ENCODE results near the gene DNAJB6.

DNAJB6 gene

DNA sequence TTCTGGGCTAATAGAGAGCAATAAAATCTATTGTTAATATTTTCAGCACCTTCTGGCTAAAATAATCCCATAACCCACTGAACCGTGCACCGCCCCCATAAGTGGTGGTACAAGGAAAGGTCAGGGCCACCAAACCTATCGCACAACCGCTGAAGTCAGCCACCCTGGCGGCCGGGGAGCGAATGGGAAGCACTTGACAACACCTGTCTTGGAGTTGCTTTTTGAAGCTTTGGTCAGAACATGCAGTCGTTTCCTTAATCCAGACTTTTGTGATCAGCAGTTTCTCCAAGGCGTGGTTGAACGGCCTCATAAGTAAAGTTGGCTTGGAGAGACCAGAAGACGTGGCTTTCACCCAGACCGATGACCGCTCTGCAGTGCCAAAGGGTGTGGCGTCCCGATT, 97.4 kb downstream of the DNAJB6 start:
- ChIA-PET POLR2A (no interaction called here), CTCF (no interaction called here)
- TF ChIP-seq TARDBP (IDR thresholded peaks at IDR 0.05) (no peak), FOXA1 (IDR thresholded peaks at IDR 0.05) (no peak)
- DNase-seq (ENCODE audit: extremely low spot score), result no peak

DNA sequence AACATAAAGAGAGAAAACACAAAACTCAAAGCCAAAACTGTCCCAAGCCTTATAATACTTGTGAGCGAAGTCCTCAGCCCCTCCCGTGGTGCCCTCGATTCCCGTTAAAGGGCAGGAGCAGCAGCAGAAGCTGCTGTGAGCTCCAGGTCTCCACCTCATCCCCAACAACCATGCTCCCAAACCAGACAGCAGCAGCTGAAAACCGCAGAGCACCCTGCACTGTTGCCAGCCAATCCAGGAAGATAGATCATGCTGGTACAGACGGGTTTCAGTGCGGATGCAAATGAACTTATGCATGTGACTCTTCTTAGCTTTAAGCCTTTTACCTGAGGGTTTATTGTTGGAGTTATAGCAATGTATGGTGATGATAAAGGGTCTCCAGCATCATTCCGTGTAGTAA, 97.9 kb downstream of the DNAJB6 start:
- no peak for DNase-seq (ENCODE audit: extremely low spot score)
- POLR2A ChIA-PET, result no interaction called here
- CTCF ChIA-PET, result interaction anchor here (0.7 kb wide), 1 partner anchor 56 kb away, joined by 5 read pairs; no protein-coding TSS in a partner anchor
- TF ChIP-seq NFRKB (IDR thresholded peaks at IDR 0.05), result no peak
- TF ChIP-seq TARDBP (IDR thresholded peaks at IDR 0.05), result no peak
- no peak for TF ChIP-seq ZNF384 (IDR thresholded peaks at IDR 0.05)
- TF ChIP-seq FOXM1 (IDR thresholded peaks at IDR 0.05; ENCODE audit: borderline replicate concordance), result no peak
- TF ChIP-seq LEF1 (IDR thresholded peaks at IDR 0.05; ENCODE audit: borderline replicate concordance), result no peak
- no peak for TF ChIP-seq FOXK2 (IDR thresholded peaks at IDR 0.05)
- no peak for TF ChIP-seq SP1 (IDR thresholded peaks at IDR 0.05)
- TF ChIP-seq HDGF (IDR thresholded peaks at IDR 0.05; ENCODE audit: borderline replicate concordance), result no peak
- TF ChIP-seq SUZ12 (IDR thresholded peaks at IDR 0.05), result no peak
- TF ChIP-seq FOXA1 (IDR thresholded peaks at IDR 0.05), result no peak
- no peak for TF ChIP-seq ARNT (IDR thresholded peaks at IDR 0.05)

DNA sequence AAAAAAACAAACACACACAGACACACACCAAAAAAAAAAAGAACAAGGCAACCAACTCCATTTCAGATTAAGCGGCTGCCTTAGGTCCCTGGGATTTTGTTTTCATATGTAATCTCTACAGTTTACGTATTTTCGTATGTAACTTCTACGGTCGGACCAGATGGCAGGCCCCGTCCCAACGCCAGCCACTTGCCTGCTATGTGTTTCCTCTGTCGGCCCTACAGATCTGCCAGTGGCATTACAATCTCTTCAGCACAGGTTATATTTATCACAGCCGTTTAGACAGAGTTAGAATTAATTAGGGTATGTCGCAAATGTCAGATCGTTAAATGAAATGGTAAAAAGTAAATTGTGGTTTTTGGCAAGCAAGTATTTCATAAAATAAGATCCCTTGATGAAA, 99.3 kb downstream of the DNAJB6 start:
- TF ChIP-seq ELF4 (IDR thresholded peaks at IDR 0.05) (no peak), ZNF384 (IDR thresholded peaks at IDR 0.05) (no peak), FOXA1 (IDR thresholded peaks at IDR 0.05) (no peak), FOXK2 (IDR thresholded peaks at IDR 0.05) (no peak), BHLHE40 (IDR thresholded peaks at IDR 0.05; ENCODE audit: borderline replicate concordance) (no peak), NFRKB (IDR thresholded peaks at IDR 0.05) (no peak), SUZ12 (IDR thresholded peaks at IDR 0.05) (no peak), FOXM1 (IDR thresholded peaks at IDR 0.05; ENCODE audit: borderline replicate concordance) (no peak), TARDBP (IDR thresholded peaks at IDR 0.05) (no peak), L3MBTL2 (conservative IDR thresholded peaks at IDR 0.05) (no peak), ARNT (IDR thresholded peaks at IDR 0.05) (no peak), CTBP1 (IDR thresholded peaks at IDR 0.05; ENCODE audit: borderline replicate concordance) (no peak), HDGF (IDR thresholded peaks at IDR 0.05; ENCODE audit: borderline replicate concordance) (no peak), LEF1 (IDR thresholded peaks at IDR 0.05; ENCODE audit: borderline replicate concordance) (no peak), SP1 (IDR thresholded peaks at IDR 0.05) (no peak)
- TF ChIP-seq, protein P1, sequence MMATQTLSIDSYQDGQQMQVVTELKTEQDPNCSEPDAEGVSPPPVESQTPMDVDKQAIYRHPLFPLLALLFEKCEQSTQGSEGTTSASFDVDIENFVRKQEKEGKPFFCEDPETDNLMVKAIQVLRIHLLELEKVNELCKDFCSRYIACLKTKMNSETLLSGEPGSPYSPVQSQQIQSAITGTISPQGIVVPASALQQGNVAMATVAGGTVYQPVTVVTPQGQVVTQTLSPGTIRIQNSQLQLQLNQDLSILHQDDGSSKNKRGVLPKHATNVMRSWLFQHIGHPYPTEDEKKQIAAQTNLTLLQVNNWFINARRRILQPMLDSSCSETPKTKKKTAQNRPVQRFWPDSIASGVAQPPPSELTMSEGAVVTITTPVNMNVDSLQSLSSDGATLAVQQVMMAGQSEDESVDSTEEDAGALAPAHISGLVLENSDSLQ (IDR thresholded peaks at IDR 0.05), result no peak
- CTCF ChIA-PET, result no interaction called here
- no peak for DNase-seq (ENCODE audit: extremely low spot score)
- POLR2A ChIA-PET, result no interaction called here

DNA sequence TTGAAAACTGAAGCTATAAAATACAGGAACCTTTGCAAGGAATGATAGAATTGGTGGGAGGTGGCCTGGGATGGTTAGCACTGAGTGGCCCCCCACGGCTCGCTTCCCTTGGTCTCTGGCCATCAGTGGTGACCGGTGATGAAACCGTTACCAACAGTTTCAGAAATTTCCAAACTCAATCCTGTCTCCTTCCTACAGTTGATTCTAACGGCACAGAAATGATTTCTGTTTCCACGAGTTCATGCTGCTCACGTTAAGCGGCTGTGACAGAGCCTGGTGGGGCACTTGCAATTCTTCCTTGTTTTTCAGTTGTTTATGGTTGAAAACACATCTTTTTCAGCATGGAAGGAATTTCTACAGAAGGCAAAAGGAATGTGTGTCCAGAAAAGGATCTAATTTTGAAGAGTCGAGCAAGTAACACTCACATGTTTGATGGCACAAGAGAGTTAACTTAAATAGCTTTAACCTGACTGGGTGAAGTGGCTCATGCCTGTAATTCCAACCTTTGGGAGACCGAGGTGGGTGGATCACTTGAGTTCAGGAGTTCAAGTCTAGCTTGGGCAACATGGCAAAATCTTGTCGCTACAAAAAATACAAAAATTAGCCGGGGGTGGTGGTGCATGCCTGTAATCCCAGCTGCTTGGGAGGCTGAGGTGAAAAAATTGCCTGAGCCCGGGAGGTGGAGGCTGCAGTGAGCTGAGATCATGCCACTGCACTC, 100.1 kb downstream of the DNAJB6 start:
- POLR2A ChIA-PET, result no interaction called here
- CTCF ChIA-PET, result interaction anchor here (0.6 to 1.1 kb wide), 2 partner anchors 38 to 94 kb away, joined by 3 to 5 read pairs; no protein-coding TSS in a partner anchor
- TF ChIP-seq FOXM1 (IDR thresholded peaks at IDR 0.05; ENCODE audit: borderline replicate concordance), result no peak
- no peak for TF ChIP-seq HDGF (IDR thresholded peaks at IDR 0.05; ENCODE audit: borderline replicate concordance)
- no peak for TF ChIP-seq ELF4 (IDR thresholded peaks at IDR 0.05)
- TF ChIP-seq LEF1 (IDR thresholded peaks at IDR 0.05; ENCODE audit: borderline replicate concordance), result no peak
- no peak for TF ChIP-seq TARDBP (IDR thresholded peaks at IDR 0.05)
- no peak for TF ChIP-seq BHLHE40 (IDR thresholded peaks at IDR 0.05; ENCODE audit: borderline replicate concordance)
- no peak for TF ChIP-seq CTBP1 (IDR thresholded peaks at IDR 0.05; ENCODE audit: borderline replicate concordance)
- no peak for TF ChIP-seq FOXA1 (IDR thresholded peaks at IDR 0.05)
- TF ChIP-seq ARNT (IDR thresholded peaks at IDR 0.05), result no peak
- TF ChIP-seq SUZ12 (IDR thresholded peaks at IDR 0.05), result no peak
- TF ChIP-seq FOXK2 (IDR thresholded peaks at IDR 0.05), result no peak
- no peak for TF ChIP-seq L3MBTL2 (conservative IDR thresholded peaks at IDR 0.05)
- no peak for TF ChIP-seq NFRKB (IDR thresholded peaks at IDR 0.05)
- no peak for TF ChIP-seq ZNF384 (IDR thresholded peaks at IDR 0.05)
- no peak for TF ChIP-seq SP1 (IDR thresholded peaks at IDR 0.05)
- TF ChIP-seq, protein P1 (IDR thresholded peaks at IDR 0.05), result no peak
- no peak for DNase-seq (ENCODE audit: extremely low spot score)

DNA sequence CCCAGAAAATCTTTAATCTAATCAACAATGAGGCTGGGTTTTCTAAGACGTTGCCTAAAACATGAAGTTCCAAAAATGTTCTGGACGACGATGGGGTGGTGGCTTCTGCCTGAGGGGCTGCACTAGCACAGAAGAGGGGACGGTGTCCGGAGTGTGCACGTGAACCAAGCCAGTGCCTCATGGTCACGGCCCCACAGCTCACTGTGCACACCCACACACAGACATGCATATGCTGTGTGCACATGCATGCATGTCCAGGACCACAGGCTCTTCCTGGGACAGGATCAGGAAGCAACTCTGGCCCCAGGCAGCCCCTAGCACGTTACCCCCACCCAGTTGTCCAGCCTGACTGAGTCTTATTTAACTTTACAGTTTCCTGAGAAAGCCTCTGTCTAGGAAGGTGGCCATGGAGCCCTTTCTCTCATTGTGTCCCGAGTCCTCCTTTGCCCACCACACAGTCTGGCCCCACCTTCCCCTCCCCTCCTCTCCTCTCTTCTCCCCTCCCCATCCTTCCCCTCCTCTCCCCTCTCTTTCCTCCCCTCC, 100.8 kb downstream of the DNAJB6 start:
- CTCF ChIA-PET, result interaction anchor here (0.6 to 1.1 kb wide), 2 partner anchors 37 to 95 kb away, joined by 3 to 5 read pairs; no protein-coding TSS in a partner anchor
- POLR2A ChIA-PET, result no interaction called here
- TF ChIP-seq BHLHE40 (IDR thresholded peaks at IDR 0.05; ENCODE audit: borderline replicate concordance), result no peak
- no peak for TF ChIP-seq SP1 (IDR thresholded peaks at IDR 0.05)
- no peak for TF ChIP-seq FOXA1 (IDR thresholded peaks at IDR 0.05)
- no peak for TF ChIP-seq FOXM1 (IDR thresholded peaks at IDR 0.05; ENCODE audit: borderline replicate concordance)
- TF ChIP-seq TARDBP (IDR thresholded peaks at IDR 0.05), result no peak
- TF ChIP-seq LEF1 (IDR thresholded peaks at IDR 0.05; ENCODE audit: borderline replicate concordance), result no peak
- TF ChIP-seq NFRKB (IDR thresholded peaks at IDR 0.05), result no peak
- TF ChIP-seq CTBP1 (IDR thresholded peaks at IDR 0.05; ENCODE audit: borderline replicate concordance), result no peak
- TF ChIP-seq, protein P1 (IDR thresholded peaks at IDR 0.05), result no peak
- no peak for TF ChIP-seq ZNF384 (IDR thresholded peaks at IDR 0.05)
- no peak for TF ChIP-seq ELF4 (IDR thresholded peaks at IDR 0.05)
- TF ChIP-seq HDGF (IDR thresholded peaks at IDR 0.05; ENCODE audit: borderline replicate concordance), result no peak
- no peak for TF ChIP-seq L3MBTL2 (conservative IDR thresholded peaks at IDR 0.05)
- TF ChIP-seq SUZ12 (IDR thresholded peaks at IDR 0.05), result no peak
- TF ChIP-seq FOXK2 (IDR thresholded peaks at IDR 0.05), result no peak
- DNase-seq (ENCODE audit: extremely low spot score), result no peak
